ENCODE measurements around the gene ART4. TPM values are rescaled to one million over a fixed set of nuclear protein-coding genes. Genes with fewer than 3 reads are reported as not detected.

The ART4 gene
- total RNA-seq, 1 experiment from 2014 or later = 0.57 TPM

- Histone ChIP-seq H3K27me3 (replicated peaks; ENCODE audit: control insufficient read depth, insufficient read depth, low read length) (no peaks in the 10 kb centered on the region), H3K4me1 (no peaks in the 10 kb centered on the region; the same call in 1 of the 2 replicates), H3K36me3 (ENCODE audit: control insufficient read depth, insufficient read depth, low read length) (no peaks in the 10 kb centered on the region), H3K4me3 (ENCODE audit: low read depth, low read length) (no peak overlapping the region), H3K9me3 (no peaks in the 10 kb centered on the region)
- Mint-ChIP-seq H3K36me3 (ENCODE audit: insufficient read depth, unreplicated experiment) (peaks cover 54% of the 10 kb centered on the region), H3K9me3 (ENCODE audit: unreplicated experiment) (no peaks in the 10 kb centered on the region), H3K27ac (ENCODE audit: unreplicated experiment) (no peak overlapping the region), H3K4me1 (ENCODE audit: low read depth, unreplicated experiment) (no peaks in the 10 kb centered on the region), H3K27me3 (ENCODE audit: insufficient read depth, unreplicated experiment) (no peaks in the 10 kb centered on the region), H3K4me3 (ENCODE audit: unreplicated experiment) (no peak overlapping the region)
- intact Hi-C loops (cut with micrococcal nuclease; ENCODE audit: unreplicated experiment) = no loop called here
- POLR2A ChIA-PET = no interaction called here
- no peak for DNase-seq
- no peak for TF ChIP-seq CTCF (IDR thresholded peaks at IDR 0.05; ENCODE audit: insufficient read depth in 1 of 2, low read depth in 1 of 2, low read length in 1 of 2, severe bottlenecking in 1 of 2, unreplicated experiment in 1 of 2)
- CTCF ChIA-PET = interaction anchor here (0.6 kb wide), 1 partner anchor 743 kb away, joined by 3 read pairs; no protein-coding TSS in a partner anchor
- BruUV-seq (replicated peaks) = no TSS peak
Measured at GRCh38 chr12:14784471-14784870, 58.9 kb downstream of the ART4 start.

- no peak for TF ChIP-seq CTCF (IDR thresholded peaks at IDR 0.05; ENCODE audit: insufficient read depth in 1 of 2, low read depth in 1 of 2, low read length in 1 of 2, severe bottlenecking in 1 of 2, unreplicated experiment in 1 of 2)
- H3K4me3 ChIP-seq (ENCODE audit: low read depth, low read length) = no peak overlapping the region
- H3K27me3 ChIP-seq (replicated peaks; ENCODE audit: control insufficient read depth, insufficient read depth, low read length) = no peaks in the 10 kb centered on the region
- H3K27ac Mint-ChIP-seq (ENCODE audit: unreplicated experiment) = no peak overlapping the region
- H3K4me1 Mint-ChIP-seq (ENCODE audit: low read depth, unreplicated experiment) = peaks cover 9% of the 10 kb centered on the region
- peaks cover 37% of the 10 kb centered on the region for H3K36me3 Mint-ChIP-seq (ENCODE audit: insufficient read depth, unreplicated experiment)
- H3K36me3 ChIP-seq (ENCODE audit: control insufficient read depth, insufficient read depth, low read length) = no peaks in the 10 kb centered on the region
- CTCF ChIA-PET = interaction anchor here (1.7 kb wide), 1 partner anchor 13 kb away, joined by 5 read pairs; no protein-coding TSS in a partner anchor
- no peaks in the 10 kb centered on the region for H3K9me3 ChIP-seq
- no TSS peak for BruUV-seq (replicated peaks)
- no peaks in the 10 kb centered on the region for H3K27me3 Mint-ChIP-seq (ENCODE audit: insufficient read depth, unreplicated experiment)
- DNase-seq = no peak
- peaks cover 3% of the 10 kb centered on the region for H3K4me1 ChIP-seq
- POLR2A ChIA-PET = interaction anchor here (1.7 kb wide), 1 partner anchor 12 kb away, joined by 5 read pairs; a partner anchor contains a TSS
- intact Hi-C loops (cut with micrococcal nuclease; ENCODE audit: unreplicated experiment) = no loop called here
- H3K9me3 Mint-ChIP-seq (ENCODE audit: unreplicated experiment) = no peaks in the 10 kb centered on the region
- no peak overlapping the region for H3K4me3 Mint-ChIP-seq (ENCODE audit: unreplicated experiment)
Measured at GRCh38 chr12:14782756-14783155, 60.6 kb downstream of the ART4 start.

- Mint-ChIP-seq H3K4me1 (ENCODE audit: low read depth, unreplicated experiment) (peaks cover 21% of the 10 kb centered on the region), H3K9me3 (ENCODE audit: unreplicated experiment) (no peaks in the 10 kb centered on the region), H3K4me3 (ENCODE audit: unreplicated experiment) (no peak overlapping the region), H3K27me3 (ENCODE audit: insufficient read depth, unreplicated experiment) (no peaks in the 10 kb centered on the region), H3K27ac (ENCODE audit: unreplicated experiment) (no peak overlapping the region), H3K36me3 (ENCODE audit: insufficient read depth, unreplicated experiment) (peaks cover 31% of the 10 kb centered on the region)
- Histone ChIP-seq H3K9me3 (no peaks in the 10 kb centered on the region), H3K4me1 (peaks cover 13% of the 10 kb centered on the region), H3K27me3 (replicated peaks; ENCODE audit: control insufficient read depth, insufficient read depth, low read length) (no peaks in the 10 kb centered on the region), H3K36me3 (ENCODE audit: control insufficient read depth, insufficient read depth, low read length) (no peaks in the 10 kb centered on the region), H3K4me3 (ENCODE audit: low read depth, low read length) (no peak overlapping the region)
- ChIA-PET POLR2A (interaction anchor here (1.7 kb wide), 1 partner anchor 11 kb away, joined by 5 read pairs; a partner anchor contains a TSS), CTCF (interaction anchor here (1.7 kb wide), 1 partner anchor 11 kb away, joined by 5 read pairs; no protein-coding TSS in a partner anchor)
- BruUV-seq (replicated peaks) = no TSS peak
- DNase-seq = no peak
- TF ChIP-seq CTCF (IDR thresholded peaks at IDR 0.05; ENCODE audit: insufficient read depth in 1 of 2, low read depth in 1 of 2, low read length in 1 of 2, severe bottlenecking in 1 of 2, unreplicated experiment in 1 of 2) = no peak
- intact Hi-C loops (cut with micrococcal nuclease; ENCODE audit: unreplicated experiment) = no loop called here
Measured at GRCh38 chr12:14781563-14781962, 61.8 kb downstream of the ART4 start.

Data from Caco-2 (cell line).